GM19397 (cell line): ENCODE results near the gene TMEM208.

Experiments used
- ATAC-seq: cut with Tn5 transposase; IDR thresholded peaks from one replicate; pipeline ENCODE4 v1.9.1; 2021; ENCODE audit warnings: mild to moderate bottlenecking, moderate library complexity; ENCODE audit not compliant: unreplicated experiment

Gene TMEM208

DNA sequence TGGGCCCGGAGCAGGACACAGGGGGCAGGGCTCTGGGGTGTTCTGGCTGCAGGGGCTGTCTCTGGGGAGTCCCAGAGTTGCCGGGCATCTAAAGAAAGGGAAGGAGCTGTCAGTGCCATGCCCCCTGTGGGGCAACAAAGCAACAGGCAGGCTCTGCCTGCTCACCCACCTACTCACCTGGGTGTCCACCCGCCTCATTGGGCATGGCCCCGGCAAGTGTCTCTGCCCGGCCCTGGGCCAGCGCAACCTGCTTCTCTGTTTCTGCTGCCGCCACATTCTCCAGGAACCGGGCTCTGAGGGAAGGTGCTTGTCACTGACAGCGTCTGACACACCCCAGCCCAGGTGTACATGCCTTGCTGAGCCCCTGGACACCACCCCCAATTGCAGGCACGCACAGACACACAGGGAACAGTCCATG lies 7.3 kb downstream of the TMEM208 start:
- ATAC-seq: no peak

DNA sequence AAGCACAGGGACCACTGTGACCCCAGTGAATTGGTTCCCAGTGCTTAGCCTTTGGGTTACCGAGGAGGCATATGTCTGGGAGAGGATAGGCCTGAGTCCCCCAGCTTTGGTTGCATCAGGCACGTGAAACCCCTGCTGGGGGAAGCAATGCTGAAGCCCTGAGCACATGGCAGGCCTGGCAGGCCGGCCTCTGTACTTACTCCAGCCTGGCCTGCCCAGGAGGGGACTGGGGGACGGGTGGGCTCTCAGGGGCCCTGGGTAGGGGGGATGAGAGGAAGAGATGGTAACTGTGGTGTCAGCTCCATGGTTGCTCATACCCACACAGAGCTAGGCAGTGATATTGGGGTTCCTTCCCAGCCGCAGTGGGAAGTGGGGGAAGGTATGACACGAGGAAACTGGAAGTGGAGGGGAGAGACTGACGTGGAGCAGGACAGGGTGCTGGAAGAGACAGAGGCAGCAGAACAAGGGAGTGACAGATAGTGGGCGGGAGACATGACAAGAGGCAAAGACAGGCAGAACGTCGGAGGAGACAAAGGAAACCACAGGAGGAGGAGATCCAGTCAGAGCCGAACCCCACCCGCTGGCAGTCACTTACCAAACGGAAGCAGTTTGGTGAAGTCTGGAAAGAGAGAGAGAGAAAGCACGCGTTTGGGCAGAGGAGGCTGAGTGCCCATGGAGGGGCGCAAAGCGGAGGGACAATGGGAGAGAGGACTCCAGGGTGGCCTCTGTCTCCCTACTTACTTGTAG lies 9.1 kb downstream of the TMEM208 start:
- ATAC-seq: no peak

DNA sequence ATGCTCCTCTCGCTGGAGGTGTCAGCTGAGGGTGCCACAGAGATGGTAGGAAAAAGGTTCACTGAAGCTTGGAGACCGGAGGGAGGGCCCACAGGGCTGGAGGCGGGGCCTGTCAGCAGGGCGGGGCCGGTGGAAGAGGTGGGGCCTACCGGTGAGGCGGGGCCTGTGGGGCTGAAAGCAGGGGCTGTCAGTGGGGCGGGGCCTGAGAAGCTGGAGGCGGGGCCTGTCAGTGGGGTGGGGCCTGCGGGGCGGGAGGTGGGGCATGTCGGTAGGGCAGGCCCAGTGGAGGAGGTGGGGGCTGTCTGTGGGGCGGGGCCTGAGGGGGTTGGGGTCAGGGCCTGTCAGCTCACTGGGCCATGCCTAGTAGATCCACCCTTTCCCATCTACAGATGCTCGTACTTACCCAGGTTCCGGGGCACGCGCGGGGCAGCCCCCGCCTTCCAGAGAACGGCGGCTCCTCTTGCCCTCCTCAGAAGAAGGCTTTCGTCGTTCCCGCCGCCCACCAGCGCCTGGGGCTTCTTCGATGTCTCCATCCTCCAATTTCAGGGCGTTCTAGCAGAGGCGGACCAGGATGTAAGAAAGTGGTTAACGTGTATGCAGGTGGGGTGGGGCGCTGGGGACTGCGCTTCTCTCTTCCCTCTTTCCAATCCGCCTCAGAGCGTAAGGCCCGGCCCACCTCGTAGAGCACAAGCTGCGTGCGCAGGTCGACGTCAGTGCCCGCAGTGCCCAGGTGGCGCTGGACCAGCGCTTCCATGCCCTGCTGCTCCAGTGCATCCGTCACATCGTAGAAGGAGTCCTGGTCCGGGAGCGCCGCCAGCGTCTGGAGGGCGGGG lies 9.8 kb downstream of the TMEM208 start:
- ATAC-seq: no peak

DNA sequence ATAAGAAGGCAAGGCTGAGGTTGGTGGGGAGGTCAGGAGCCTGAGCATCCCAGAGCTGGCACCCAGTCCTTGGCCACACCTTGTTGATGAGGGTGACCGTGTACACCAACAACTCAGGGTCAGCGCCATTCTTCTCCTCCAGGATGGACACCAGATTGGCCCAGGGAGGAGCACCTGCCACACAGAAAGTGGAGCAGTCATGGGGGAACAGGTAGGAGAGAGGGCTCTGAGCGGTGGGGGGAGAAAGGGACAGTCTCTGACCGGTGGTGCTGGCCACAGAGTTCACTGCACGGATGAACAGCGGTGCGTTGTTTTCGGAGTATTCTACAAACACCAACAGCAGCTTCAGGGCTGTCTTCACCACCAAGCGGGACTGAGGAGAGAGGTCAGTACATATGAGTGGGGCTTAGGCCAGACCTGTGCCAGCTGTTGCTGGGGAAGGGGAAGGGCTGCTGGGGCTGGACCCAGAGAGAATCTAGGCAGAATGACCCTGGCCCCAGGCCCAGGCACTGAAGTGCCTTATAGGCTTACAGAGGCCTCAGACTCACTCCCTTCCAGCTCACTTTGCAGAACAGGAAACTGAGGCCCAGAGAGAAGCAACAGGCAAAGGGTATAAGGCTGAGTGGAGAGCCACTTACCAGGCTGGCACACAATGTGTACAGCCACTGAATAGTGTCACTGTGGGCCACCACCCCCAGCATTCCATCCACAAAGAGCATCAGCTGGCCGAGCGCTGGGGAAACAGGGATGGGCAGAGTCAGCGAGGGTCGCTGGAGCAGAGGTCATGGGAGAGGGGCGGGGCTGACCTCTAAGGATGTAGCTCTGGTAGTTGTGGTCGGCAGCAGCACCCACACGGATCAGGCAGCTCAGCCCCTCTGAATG lies 10.7 kb downstream of the TMEM208 start:
- ATAC-seq: no peak

DNA sequence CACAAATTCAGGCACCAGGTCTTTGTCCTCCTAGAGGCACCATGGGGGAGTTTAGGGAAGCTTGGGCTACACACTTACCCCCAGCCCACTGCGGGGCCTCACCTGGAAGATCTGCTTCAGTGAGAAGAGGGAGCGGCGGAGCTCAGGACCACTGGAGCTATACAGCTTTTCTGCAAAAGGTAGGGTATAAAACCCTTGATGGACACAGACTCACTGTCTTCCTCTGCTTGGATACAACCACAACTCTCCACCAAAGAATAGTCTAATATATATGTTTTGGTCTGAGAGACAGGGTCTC lies 11.3 kb downstream of the TMEM208 start:
- ATAC-seq: no peak

DNA sequence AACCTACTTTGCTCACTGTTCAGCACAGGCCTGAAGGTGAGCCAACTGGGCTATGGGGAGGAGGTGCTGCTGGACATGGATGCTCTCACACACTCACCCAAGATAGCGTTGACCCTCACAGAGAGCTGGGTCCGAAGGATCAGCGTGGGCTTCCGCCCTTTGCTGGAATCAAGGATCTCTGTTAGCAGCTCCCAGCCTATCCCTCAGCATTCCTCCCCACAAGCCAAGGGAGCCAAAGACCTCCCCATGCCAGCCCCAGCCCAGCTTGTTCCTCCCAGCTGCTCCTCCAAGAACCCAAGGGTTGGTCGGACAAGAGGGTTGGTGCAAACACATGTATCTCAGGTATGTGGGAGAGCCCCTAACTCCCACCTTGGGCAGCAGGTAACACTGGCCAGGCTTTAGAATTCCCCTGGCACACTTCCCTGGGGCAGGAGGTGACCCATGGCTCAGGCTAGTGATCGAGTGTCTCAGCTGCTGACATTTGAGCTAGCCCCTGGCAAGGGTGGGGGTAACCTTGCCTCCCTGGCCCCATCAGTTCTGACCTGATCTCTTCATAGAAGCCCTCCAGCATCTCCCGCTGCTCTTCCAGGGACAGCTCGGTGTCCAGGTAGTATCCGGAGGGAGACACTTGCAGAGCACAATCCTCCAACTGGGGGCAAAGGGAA lies 12.0 kb downstream of the TMEM208 start:
- no peak for ATAC-seq

DNA sequence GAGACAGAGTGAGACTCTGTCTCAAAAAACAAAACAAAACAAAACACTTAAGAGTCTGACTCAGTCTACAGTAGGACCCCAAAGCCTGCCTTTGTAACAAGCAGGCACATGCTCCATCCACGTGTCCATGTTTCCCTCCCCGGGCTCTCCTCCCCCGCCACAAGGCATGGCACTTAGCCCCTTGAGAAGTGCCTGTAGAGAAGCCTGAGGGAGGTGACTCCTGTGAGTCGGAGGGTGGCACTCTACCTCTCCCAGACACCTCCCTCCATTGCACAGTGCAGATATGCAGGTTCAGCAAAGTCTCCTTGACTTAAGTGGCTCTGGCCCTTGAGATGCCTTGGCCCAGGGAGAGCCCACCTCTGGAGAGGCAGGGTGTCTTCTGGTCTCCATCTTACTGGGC lies 13.6 kb downstream of the TMEM208 start:
- no peak for ATAC-seq

DNA sequence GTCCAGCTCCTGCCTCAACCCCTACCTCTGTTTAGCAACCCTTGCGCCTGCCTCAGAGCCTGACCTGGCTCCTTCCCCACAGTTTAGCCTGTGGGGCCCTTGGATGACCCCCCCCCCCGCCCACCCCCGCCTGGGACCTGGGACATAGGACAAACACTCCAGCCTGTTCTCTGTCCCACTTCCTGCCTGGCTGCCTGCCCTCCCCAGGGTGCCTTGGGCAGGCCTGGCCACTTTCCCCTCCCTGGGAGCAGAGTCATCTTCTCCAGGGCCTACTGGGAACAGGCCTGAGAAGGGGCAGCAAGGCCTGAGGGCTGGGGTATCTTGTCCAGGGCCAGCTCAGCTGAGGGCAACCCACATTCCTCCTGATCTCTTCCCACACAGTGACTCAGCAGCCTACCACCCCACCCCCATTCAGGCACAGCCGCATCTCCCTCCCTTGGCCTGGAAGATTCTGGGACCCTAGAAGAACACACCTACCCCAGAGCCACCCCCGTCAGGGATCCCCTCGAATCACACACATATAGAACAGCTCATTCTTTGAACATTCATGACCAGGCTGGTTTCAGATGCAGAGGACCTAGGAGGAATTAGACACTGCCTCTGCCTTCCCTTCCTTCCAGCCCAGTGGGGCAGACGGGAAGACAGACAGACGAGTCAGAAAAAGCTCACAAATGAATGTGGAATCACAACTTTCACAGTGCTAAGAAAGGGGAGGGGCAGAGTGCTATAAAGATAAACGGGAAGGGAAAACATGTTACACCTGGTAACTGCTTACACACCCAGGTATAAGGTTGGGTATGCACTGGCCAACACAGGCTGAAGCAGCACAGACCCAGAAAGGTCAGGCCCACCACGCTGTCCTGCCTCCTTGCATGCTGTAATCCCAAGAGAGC lies 14.3 kb downstream of the TMEM208 start:
- no peak for ATAC-seq

DNA sequence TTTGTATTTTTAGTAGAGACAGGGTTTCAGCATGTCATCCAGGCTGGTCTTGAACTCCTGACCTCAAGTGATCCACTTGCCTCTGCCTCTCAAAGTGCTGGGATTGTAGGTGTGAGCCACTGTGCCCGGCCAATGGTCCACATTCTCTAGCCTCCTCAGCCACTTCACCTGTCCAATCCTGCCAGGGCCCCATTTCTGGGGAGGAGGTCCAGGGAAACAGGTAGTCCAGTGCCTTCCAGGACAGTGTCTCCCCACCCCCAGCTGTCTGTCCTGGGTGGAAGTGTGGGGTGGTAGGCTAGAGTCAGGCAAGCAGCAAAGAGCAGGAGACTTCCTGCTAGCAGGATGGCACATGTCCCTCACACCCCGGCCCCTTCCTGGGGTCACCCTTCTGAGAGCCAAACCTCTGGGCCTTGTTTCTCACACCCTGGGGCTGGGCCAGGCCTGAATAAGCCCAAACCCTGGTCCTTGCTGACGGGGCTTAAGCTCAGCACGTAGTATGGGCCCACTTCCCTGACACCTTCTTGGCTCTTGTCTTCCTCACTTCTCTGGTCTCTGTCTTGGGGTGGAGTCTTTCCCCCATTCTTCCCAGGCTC lies 15.3 kb downstream of the TMEM208 start:
- no peak for ATAC-seq

DNA sequence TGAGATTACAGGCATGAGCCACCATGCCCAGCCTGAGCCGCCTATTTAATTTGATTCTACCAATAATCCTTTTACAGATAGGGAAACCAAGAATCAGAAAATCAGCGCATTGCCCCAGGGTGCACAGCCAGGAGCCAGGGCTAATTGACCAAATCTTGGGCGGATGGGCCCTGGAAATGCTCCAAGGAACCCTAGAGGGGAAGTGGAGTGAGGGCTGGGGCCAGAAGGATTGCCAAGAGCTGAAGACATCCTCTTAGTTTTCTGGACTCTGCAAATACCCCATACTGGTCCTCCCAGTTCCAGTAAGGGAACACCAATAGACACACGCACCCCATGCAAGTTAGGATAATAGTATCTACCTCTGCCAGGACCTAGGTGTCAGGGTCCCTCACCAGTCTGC lies 16.6 kb downstream of the TMEM208 start:
- no peak for ATAC-seq

DNA sequence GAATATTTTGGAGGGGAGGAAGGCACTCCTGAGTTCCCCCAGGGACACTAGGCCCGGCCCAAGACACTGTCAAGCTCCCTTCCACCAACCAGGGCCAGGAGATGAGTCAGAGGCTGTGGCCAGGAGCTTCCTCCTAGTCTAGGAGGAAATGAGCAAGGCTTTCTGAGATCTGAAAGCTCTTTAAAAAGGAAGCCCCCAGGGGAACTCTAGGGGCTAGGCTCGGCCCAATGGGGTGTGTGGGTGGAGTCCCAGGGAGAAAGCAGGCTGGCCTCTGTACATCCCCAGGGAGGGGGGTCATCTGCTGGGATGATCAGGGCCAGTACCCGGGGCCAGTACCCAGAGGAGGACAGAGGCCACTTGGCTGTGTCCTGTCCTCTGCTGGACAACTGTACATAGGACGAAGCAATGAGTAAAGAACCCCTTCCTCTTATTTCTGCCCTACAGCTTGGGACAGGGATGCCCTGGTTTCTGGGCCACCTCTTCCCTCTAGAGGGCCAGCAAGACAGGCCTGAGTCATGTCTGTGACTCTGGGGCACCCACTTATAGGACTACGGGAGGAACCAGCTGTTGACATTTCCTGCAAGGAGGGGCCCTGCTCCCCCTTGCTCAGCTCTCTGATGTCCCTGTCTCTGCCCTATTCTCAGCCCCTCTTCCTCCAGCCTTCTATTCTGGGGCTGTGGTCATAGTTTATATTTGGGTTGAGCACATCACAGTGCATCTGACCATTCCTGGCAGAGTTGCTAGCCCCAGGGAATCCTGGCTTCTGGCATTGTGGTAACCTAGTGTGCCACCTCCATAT lies 17.7 kb downstream of the TMEM208 start:
- ATAC-seq: peak; percentile 45

DNA sequence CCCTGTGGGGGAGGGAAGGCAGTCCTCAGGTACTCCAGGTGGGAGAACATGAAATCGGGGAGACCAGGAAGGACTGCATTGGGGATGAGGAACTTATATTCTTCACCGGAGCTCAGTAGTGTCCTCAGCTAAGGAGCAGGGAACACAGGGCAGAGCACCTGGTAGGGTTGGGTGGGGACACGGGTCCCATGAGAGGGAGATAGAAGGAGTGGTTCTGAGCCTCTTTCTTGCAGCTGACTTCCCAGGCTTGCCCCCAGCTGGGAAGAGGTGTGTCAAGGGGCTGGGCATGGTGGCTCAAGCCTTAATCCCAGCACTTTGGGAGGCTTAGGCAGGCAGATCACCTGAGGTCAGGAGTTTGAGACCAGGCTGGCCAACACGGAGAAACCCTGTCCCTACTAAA lies 18.3 kb downstream of the TMEM208 start:
- no peak for ATAC-seq

DNA sequence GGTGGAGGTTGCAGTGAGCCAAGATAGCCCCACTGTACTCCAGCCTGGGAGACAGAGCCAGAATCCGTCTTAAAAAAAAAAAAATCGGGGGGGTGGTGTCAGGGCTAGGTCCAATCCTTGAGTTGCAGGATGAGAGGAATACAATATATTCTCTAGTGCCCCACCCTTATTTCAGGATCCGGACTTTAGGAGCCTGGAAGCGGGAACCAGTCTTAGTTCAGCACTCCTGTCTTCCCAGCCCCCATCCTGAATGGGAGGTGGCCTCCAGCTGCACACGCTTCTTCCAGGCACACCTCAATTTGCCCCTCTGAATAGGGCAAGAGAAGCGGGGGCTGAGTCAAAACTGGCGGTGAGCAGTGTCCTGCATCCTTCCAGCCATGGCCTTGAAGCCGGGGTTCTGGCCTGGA lies 18.7 kb downstream of the TMEM208 start:
- ATAC-seq: no peak

DNA sequence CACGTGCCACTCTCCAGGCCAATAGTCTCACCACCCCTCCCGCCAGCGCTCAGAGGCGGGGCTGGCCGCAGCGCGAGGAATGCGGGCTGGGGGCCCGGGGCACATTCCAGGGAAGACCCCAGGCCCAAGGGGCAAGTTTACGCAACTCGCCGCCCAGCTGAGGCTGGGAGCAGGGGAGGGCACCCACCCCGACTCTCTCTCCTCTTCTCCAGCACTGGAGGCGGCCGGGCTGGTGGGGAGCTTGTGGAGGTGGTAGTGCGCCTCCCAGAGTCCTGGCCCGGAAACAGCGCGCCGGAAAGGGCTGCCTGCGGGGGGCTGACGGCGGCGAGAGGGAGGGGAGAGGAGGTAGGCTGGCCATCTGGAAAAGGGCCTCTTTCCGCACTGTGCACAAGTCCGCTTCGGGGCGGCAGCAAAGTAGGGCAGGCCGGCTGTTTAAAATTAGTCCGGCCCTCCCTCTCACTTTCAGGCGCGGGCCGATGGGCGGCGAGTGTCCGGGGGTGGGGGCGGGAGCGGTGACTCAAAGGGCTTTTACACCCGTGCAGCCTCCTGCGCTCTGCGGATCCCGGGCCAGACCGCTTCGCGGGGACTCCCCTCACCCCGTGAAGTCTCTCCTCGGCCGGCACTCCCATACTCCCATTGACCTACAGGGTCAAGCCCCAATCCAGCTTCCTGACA lies 19.3 kb downstream of the TMEM208 start:
- peak; percentile 25 for ATAC-seq

DNA sequence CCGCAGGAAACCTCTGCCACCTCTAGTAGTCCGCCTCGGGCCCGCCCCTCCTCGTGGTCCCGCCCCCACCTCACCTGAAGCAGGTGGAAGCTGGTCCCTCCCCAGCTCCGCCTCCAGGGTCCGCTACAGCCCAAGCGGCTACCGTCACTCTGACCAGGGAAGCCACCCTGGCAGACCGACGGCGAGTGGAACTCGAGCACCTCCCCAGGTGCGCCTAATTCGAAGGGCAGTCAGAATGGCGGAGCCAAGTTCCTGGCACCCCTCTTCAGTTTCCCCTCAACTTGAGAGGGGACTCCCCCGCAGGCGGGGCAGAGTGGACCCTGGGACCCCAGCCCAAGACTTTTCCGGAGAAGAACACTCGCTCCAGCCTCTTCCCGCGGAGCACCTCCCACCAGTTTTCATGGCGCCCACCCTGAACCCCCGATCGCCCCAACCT lies 19.8 kb downstream of the TMEM208 start:
- ATAC-seq: peak; percentile 1

DNA sequence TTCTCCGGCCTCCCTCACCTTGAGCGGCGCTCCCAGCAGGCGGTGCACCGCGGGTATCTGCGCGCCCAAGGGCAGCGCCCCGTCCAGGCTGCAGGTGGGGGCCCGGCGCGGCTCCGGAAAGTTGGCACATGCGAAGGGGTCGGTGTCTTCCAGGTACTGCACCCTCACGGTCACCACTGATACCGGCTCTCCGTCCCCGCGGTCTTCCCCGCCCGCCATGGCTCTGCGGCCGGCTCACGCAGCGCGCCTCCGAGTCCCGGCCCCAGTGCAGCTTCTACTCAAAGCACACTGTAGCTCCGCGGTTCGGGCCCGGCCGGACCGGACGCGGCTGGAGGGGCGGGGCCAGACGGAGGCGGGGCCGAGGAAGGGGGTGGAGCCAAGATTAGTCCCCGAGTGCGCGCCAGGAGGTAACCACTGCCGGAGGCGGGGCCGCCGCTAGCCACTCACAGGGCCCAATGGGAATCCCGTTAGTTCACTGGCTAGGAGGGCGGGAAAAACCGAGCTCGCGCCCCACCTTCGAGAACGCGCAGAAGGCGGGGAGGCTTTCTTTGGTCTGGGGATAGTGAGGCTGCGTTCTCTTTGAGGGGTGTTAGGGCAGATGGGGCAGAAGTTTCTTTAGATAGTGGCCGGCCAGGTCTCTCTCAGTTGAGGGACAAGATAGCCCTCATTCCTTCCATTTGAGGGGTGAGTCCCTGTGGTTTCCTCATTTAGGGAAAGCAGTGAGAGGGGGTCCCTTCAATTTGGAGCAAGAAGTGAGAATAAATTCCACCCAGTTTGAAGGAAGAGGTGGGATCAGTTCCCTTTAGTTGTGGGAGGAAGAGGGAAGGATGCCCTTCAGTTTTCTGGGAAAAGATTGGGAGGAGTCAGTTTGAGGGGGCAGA lies 20.5 kb downstream of the TMEM208 start, which contains the start of gene FHOD1:
TSS of gene FHOD1 (minus strand) at position 290 of the 881 bp plus-strand sequence. CDS start at position 219, 71 bp downstream.
- ATAC-seq: peak; percentile 45

DNA sequence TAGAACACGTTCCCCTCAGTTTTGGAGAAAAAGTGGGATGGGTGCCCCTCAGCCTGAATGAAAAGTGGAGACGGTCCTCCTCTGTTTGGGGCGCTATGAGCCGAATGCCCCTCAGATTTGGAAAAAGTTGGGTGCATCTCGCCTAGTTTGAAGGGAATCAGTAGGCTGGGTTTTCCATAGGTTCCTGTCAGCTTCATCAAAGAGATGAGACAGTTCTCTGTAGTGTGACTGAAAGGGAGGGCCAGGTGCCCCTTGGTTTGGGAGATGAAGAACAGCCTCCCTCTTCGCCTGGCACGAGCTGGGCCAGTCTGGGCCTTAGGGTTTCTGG lies 21.1 kb downstream of the TMEM208 start:
- no peak for ATAC-seq
